AG10803 (cell line): ENCODE results near the gene SUMF1.

Source experiments
- DNase-seq: peaks from one replicate; pipeline ENCODE4 v3.0.0; 2010; ENCODE audit warnings: low read depth
- H3K4me3 ChIP-seq: 2 replicates; pipeline ENCODE4 v1.5.1; 2011; ENCODE audit warnings: mild to moderate bottlenecking, low read length, control low read depth
- CTCF ChIP-seq: conservative IDR thresholded peaks from 2 replicates; pipeline ENCODE4 v1.5.1; 2011; ENCODE audit warnings: mild to moderate bottlenecking, low read length, control low read depth, inconsistent platforms

Gene SUMF1

GRCh38 chr3:4509983-4510755 lies 43.1 kb upstream of the SUMF1 start:
- TF ChIP-seq CTCF = no peak
- no peak overlapping the region for H3K4me3 ChIP-seq
- no peak for DNase-seq

DNA sequence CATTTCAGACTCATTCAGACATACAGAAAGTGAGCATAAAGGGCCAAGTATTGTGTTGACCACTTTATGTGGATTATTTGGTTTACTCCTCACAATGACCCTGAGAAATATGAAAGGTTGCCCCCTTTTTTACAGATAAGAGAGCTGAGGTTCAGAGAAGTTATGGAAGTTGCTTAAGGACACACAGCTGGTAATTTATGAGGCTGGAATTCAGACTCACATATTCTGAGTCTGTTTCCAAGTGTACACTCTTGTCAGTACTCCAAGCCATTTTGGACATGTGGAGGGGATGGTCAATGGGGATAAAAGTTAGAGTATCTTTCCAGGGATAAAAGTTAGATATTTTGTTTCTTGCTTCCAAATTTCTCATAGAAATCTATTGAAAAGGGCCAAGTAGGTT lies 42.0 kb upstream of the SUMF1 start:
- no peak for TF ChIP-seq CTCF
- DNase-seq = no peak
- no peak overlapping the region for H3K4me3 ChIP-seq

DNA sequence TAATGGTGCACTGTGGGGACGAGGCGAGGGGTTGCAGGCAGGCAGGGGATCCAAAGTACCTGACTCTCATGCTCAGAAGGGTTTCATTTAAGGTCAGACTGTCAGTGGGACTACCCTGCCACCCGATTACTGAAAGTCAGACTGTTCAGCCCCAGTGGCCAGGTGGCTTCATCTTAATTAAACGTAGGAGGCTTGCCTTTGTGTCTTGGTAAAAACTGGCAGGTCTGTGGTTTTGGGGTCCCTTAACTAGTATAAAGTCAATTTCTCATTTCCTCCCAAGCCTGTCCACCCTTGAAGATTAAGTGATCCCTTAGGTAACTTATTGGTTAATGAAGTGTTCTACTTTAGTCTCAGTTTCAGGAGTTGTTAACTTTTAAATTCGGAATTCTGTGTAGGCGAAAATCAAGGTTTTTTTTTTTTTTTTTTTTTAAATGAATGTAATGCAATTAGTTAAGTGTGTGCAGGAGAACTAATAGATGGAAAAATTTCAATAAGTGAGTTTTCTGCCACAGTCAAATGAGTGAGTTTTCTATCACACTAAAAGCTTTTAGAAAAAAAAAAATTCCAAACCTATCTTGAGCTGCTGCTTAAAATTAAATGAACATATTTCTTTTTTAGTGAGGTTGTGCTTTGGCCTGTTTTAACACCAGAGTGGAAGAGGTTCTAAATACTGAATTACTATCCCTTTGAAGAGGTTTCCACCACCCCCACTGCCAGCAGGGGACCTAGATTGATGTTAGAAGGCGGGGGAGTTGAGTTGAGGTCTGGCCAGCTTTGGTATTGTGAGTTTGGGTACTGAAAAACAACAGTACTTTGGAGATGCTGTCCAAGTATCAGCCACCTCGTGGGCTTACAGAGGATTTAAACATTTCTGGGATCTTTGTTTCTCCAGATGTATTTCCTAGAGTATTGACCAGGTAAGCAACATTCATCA lies 41.2 kb upstream of the SUMF1 start:
- H3K4me3 ChIP-seq = no peak overlapping the region
- no peak for DNase-seq
- TF ChIP-seq CTCF = no peak

- no peak for TF ChIP-seq CTCF
- H3K4me3 ChIP-seq = no peak overlapping the region
- DNase-seq = peak; percentile 30
Observed at GRCh38 chr3:4507024-4507596, 40.0 kb upstream of the SUMF1 start.

DNA sequence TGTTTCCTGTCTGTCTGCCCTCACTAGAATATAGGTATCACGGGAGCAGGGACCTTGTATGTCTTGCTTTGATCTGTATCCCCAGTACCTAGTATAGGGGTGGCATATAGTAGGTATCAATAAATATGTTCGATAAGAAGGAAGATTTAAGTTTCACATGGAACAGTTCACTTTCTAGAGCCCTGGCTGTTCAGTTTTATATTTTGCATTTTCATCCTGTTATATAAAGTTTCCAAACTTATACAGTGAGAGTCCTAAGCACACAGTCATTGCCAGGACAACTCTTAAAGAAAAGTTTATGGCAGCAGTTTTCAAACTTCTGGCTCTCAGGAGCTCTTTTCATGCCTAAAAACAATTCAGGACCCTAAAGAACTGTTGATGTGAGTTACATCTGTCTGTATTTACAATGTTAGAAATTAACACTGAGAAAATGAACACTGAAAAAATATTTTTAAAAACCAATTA lies 39.5 kb upstream of the SUMF1 start:
- no peak for TF ChIP-seq CTCF
- H3K4me3 ChIP-seq = no peak overlapping the region
- DNase-seq = no peak

GRCh38 chr3:4505688-4506558 lies 38.9 kb upstream of the SUMF1 start:
- DNase-seq = no peak
- H3K4me3 ChIP-seq = no peak overlapping the region
- no peak for TF ChIP-seq CTCF
